GM12872 (cell line): Measurements from ENCODE around the gene BRD3.

ENCODE experiments used
- TF ChIP-seq, protein P1 (sequence below): IDR thresholded peaks from 3 replicates; pipeline ENCODE4 v1.5.1; 2011; ENCODE audit warnings: low read depth, mild to moderate bottlenecking, low read length, moderate library complexity; ENCODE audit not compliant: insufficient read depth

BRD3 gene

DNA sequence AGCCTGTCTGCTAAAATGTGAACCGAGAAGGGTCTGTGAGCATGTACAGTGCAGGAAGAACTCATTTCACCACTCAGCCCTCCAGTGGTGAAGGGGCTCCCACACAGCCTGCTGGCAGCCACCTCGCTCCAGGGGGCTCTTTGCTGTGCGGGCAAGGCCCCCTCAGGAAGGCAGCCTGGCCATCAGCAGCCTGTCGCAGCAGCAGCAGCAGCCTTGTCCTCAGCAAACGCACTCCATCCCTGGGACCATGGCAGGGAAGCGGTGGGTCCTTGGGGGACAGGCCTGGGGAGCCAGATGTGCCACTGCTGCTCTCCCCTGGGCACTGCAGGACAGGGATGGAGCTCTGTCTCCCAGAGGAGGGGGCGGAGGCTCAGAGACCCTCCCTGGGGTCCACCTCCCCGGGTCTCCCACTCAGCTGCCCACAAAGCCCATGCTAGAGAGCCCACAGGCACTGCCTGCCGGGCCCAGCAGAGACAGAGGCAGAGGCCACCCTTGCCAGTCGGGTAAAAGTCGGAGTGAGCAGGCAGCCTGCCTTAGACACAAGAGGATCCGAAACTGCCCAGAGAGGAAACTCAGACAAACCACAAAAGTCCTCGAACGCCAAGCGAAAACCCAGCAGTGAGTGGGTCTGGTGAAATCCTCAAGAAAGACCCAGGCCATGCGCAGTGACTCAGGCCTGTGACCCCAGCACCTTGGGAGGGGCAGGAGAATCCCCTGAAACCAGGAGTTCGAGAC lies 8.0 kb downstream of the BRD3 start:
- TF ChIP-seq, protein P1, sequence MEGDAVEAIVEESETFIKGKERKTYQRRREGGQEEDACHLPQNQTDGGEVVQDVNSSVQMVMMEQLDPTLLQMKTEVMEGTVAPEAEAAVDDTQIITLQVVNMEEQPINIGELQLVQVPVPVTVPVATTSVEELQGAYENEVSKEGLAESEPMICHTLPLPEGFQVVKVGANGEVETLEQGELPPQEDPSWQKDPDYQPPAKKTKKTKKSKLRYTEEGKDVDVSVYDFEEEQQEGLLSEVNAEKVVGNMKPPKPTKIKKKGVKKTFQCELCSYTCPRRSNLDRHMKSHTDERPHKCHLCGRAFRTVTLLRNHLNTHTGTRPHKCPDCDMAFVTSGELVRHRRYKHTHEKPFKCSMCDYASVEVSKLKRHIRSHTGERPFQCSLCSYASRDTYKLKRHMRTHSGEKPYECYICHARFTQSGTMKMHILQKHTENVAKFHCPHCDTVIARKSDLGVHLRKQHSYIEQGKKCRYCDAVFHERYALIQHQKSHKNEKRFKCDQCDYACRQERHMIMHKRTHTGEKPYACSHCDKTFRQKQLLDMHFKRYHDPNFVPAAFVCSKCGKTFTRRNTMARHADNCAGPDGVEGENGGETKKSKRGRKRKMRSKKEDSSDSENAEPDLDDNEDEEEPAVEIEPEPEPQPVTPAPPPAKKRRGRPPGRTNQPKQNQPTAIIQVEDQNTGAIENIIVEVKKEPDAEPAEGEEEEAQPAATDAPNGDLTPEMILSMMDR: peak; percentile 45

DNA sequence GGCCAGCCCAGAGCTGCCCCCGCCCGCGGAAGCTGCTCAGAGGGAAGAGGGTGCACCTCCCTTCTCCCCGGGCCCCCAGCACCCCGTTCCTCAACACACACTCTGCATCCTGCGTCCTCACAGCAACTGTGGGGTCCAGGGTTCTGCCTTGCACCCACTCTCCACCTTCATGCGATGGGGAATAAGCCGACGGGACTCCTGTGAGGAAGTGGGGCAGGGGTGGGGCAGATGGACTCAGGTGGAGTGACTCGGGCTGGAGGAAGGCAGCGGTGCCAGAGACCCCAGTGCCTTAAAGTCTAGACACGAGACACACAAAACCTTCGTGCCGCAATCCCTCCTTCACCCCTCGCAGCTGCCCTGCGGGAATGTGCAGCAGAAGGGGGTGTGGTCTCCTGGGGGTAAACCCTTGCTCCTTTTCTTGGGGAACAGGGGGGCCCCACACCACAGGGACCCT lies 8.6 kb downstream of the BRD3 start:
- TF ChIP-seq, protein P1: no peak

DNA sequence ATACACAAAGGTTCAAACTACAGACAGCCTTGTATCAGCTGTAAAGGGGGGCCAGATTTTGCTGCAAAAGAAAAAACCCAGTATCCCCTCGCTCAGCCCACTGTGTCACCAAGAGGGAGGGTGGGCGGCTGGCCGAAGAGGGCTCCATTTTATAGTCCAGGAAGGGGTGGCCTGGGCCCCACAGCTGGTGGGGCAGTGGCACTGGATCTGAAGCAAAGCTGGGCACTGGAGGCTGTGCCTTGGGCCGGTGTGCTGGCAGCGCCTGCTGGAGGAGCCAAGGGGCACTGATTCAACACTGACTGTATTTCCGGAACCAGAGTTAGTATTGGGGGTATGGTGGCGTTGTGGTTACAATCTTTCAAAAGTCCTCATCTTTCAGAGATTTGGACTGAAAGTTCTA lies 9.1 kb downstream of the BRD3 start:
- TF ChIP-seq, protein P1: no peak

DNA sequence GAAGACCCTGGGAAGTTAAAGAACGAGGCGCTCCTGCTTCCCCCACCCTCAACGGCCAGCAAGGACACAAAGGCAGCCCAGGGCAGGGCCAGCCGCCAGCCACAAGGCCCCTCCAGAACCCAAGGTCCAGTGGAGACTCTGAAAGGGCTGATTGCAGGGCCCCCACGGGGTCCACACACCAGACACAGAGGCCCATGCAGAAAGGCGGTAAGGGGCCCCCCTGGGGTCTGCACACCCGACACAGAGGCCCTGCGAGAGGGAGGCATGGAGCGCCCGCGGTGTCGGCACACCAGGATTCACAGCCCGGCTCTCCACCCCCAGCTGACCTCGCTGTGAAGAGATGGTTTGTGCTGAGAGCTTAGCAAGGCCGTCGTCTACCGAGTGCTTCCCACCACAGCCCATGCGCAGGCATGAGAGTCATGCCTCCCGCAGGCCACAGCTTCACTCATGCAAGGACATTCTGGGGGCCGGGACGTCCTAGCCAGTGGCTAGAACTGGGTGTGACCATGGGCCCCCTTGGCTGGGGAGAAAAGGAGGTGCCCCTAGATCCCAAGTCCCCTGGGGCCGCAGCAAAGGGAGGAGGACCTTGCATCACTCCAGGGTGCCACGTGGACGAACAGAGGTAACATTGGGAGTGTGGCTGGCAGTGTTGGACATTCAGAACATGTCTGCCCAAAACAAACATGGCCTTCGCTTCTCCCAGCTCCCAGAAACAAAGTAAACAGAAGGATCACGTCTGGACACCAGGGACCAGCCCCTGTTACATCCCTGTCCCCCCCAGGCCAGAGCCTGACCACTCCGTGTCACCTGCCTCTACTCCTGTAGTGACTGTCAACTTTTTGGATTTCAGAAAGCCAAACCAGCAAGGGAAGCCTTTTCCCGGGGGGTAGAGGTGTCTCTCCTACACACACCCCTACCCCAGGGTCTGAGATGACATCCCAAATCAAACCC lies 9.8 kb downstream of the BRD3 start:
- TF ChIP-seq, protein P1: no peak

DNA sequence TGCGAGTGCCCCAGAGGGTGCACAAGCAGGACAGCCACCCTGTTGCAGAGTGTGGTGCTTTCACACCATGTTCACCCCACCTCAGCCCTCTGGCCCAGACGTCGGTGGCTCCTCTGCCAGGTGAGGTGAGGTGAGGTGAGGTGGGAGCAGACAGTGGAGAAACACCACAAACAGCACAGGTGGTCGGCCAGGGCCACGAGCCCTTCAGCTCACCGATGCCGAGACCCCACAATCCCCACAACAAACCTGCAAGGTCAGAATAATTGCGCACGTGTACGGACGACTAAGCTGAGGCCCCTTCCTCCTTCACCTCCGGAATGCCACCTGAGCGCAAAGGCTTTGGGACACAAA lies 10.5 kb downstream of the BRD3 start:
- TF ChIP-seq, protein P1: no peak

DNA sequence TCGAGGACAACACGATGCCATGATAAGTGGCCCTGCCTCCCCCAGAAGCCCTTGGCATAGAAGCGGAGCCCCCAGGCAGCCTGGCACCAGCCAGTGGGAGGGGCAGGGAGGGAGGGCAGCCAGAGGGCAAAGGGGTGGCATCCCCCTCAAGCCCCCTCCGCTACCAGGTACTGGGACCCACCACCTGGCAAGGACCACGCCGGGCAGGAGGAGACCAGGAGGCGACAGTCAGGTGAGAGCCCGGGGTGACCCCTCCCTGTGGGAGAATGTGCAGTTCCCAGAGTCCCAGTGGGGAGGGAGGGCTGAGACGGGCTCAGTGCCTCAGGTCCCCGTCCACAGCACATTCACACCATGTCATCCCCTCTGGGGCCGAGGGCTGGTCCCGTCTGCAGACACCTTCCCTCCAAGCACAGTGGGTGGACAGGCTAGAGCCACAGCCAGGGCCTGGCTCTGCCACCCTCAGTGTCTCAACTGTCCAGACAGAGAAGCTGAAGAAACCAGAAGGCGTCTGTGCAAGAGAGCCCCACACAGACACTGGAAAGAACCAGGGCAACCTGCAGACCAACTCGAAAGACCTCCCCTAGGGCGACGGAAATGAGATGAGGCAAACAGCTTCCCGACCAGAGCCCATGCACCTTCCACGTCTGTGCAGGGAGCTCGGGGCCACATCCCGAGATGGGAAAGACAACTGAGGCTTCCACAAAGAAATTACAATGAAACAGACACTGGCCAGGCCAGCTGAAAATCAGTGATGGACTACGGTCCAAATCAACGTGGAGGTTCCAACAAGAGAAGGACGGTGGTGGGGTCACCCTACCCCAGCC lies 11.1 kb downstream of the BRD3 start:
- TF ChIP-seq, protein P1: no peak
